K562 (cell line): ENCODE data around the gene DLST. TPM values are rescaled to one million over a fixed set of nuclear protein-coding genes. Genes with fewer than 3 reads are reported as not detected.

Experiments
- ASH1L ChIP-seq: fragments of 450-650 bp; IDR thresholded peaks from 2 replicates; pipeline ENCODE4 v1.6.1; 2018; ENCODE audit warnings: borderline replicate concordance, mild to moderate bottlenecking, low read depth; ENCODE audit not compliant: partially characterized antibody
- ATF7 ChIP-seq: fragments of 450-650 bp; IDR thresholded peaks from 2 replicates; pipeline ENCODE4 v1.7.1; 2014; ENCODE audit warnings: mild to moderate bottlenecking, moderate library complexity
- FOXA3 ChIP-seq, 2 experiments: fragments of 450-650 bp in 1 of 2; sonication (generic) in 1 of 2; formaldehyde crosslinking; IDR thresholded peaks in 1 of 2; conservative IDR thresholded peaks in 1 of 2; 2 replicates each; pipeline versions ENCODE4 v1.4.0 to v1.8.0; 2020 to 2022; ENCODE audit warnings: mild to moderate bottlenecking in 2 of 2, missing genetic modification reagents in 1 of 2
- GABPB2 ChIP-seq: fragments of 250-450 bp; sonication (Bioruptor Pico); conservative IDR thresholded peaks from 2 replicates; pipeline ENCODE4 v1.5.1; 2021; ENCODE audit warnings: mild to moderate bottlenecking
- HOXB6 ChIP-seq: fragments of 250-450 bp; sonication (Bioruptor Pico); IDR thresholded peaks from 2 replicates; pipeline ENCODE4 v1.5.1; 2022; ENCODE audit warnings: mild to moderate bottlenecking, borderline replicate concordance
- JUNB ChIP-seq: fragments of 450-650 bp; formaldehyde crosslinking; conservative IDR thresholded peaks from 2 replicates; pipeline ENCODE4 v1.4.0; 2020; ENCODE audit warnings: mild to moderate bottlenecking
- OTX1 ChIP-seq: fragments of 450-650 bp; formaldehyde crosslinking; IDR thresholded peaks from 2 replicates; pipeline ENCODE4 v1.4.0; 2022; ENCODE audit warnings: mild to moderate bottlenecking
- PTTG1 ChIP-seq: fragments of 450-650 bp; IDR thresholded peaks from 2 replicates; pipeline ENCODE4 v1.6.1; 2016; ENCODE audit warnings: low read depth, mild to moderate bottlenecking, missing genetic modification characterization, missing compliant biosample characterization
- RBM39 ChIP-seq: fragments of 200-400 bp; formaldehyde crosslinking; optimal IDR thresholded peaks from 2 replicates; pipeline ENCODE3; 2018; ENCODE audit warnings: low read depth, low read length
- RERE ChIP-seq: sonication (generic); formaldehyde crosslinking; IDR thresholded peaks from 2 replicates; pipeline ENCODE4 v1.8.0; 2023; ENCODE audit warnings: missing genetic modification reagents, mild to moderate bottlenecking, borderline replicate concordance
- SAP30 ChIP-seq: fragments of 200-600 bp; sonication (generic); IDR thresholded peaks from 2 replicates; pipeline ENCODE4 v1.6.1; 2012; ENCODE audit warnings: borderline replicate concordance, low read depth, mild to moderate bottlenecking, moderate library complexity, low read length, control low read depth, inconsistent platforms; ENCODE audit not compliant: insufficient read depth, poor library complexity, severe bottlenecking
- XRCC4 ChIP-seq: IDR thresholded peaks from one replicate; pipeline ENCODE4 v1.6.1; 2011; ENCODE audit not compliant: insufficient read depth, insufficient read length; ENCODE audit errors: extremely low read depth
- ZC3H11A ChIP-seq: IDR thresholded peaks from 2 replicates; pipeline ENCODE4 v1.6.1; 2012; ENCODE audit warnings: low read depth, low read length, improper control_type of control experiment
- ZNF133 ChIP-seq: fragments of 250-450 bp; sonication (Bioruptor Pico); IDR thresholded peaks from 2 replicates; pipeline ENCODE4 v1.4.0; 2020; ENCODE audit warnings: mild to moderate bottlenecking
- ZNF239 ChIP-seq: fragments of 250-450 bp; sonication (Bioruptor Pico); IDR thresholded peaks from 2 replicates; pipeline ENCODE4 v1.4.0; 2020; ENCODE audit warnings: mild to moderate bottlenecking
- ZNF316 ChIP-seq: fragments of 450-650 bp; IDR thresholded peaks from 2 replicates; pipeline ENCODE4 v1.6.1; 2016
- ZNF589 ChIP-seq: fragments of 200-800 bp; sonication (Bioruptor generic); IDR thresholded peaks from 2 replicates; pipeline ENCODE4 v1.6.1; 2016; ENCODE audit warnings: low read depth, missing genetic modification characterization, missing compliant biosample characterization
- ZNF830 ChIP-seq: fragments of 250-450 bp; sonication (Bioruptor Pico); IDR thresholded peaks from 2 replicates; pipeline ENCODE4 v1.5.0; 2021; ENCODE audit warnings: mild to moderate bottlenecking
- polyA plus RNA-seq, 8 experiments: library from polyadenylated mRNA; depleted of rRNA in 4 of 8; stranded (reverse) in 5 of 8; unstranded in 3 of 8; fragments of >200 nt; fragmentation: Nextera tagmentation in 2 of 8; fragmentation: Illumina TruSeq in 1 of 8; extraction: Ambion mirVana in 2 of 8; extraction: Trizol in 1 of 8; gene quantifications; 2 replicates each; pipeline versions ENCODE4 v1.2.1 to v1.2.3, GENCODE V29; 2011 to 2014; ENCODE audit warnings: inconsistent platforms in 1 of 8, missing spikeins in 1 of 8
- total RNA-seq, 7 experiments: library from RNA; depleted of rRNA in 6 of 7; stranded (reverse); fragments of >200 nt in 6 of 7; fragmentation: Illumina TruSeq in 2 of 7; extraction: Trizol in 2 of 7; gene quantifications; 2 replicates each; pipeline versions ENCODE4 v1.2.1 to v1.2.3, GENCODE V29; 2011 to 2021; ENCODE audit warnings: low replicate concordance in 1 of 7
- TF ChIP-seq, protein P1 (sequence below): IDR thresholded peaks from 2 replicates; pipeline ENCODE4 v1.6.1; 2011; ENCODE audit not compliant: insufficient read length; ENCODE audit errors: extremely low read depth
- TF ChIP-seq, protein P2 (sequence below): sonication (generic); formaldehyde crosslinking; IDR thresholded peaks from 2 replicates; pipeline ENCODE4 v1.8.1; 2023; ENCODE audit warnings: mild to moderate bottlenecking, missing genetic modification reagents

Gene DLST
- total and polyA plus RNA-seq, 9 of the 15 experiments (the other 6 are each of a cell fraction or from before 2014, with no cell fraction given), result 3.0 to 73.7 (median 45.4) TPM

GRCh38 chr14:74945261-74945851, 63.6 kb downstream of the DLST start (continued):
- TF ChIP-seq GABPB2 (CRISPR knock-in tag), result no peak
- no peak for TF ChIP-seq ASH1L
- TF ChIP-seq RERE (CRISPR knock-in tag), result no peak
- 0 out of 4 replicates have a peak, but pooled peaks of 1 of the 2 experiments have one; percentile 9 for TF ChIP-seq FOXA3 (CRISPR knock-in tag; conservative IDR thresholded peaks at IDR 0.05 in 1 of 2, IDR thresholded peaks at IDR 0.05 in 1 of 2)
- TF ChIP-seq PTTG1, result no peak
- TF ChIP-seq XRCC4, result no peak
- TF ChIP-seq ZNF316, result no peak
- TF ChIP-seq, protein P1, sequence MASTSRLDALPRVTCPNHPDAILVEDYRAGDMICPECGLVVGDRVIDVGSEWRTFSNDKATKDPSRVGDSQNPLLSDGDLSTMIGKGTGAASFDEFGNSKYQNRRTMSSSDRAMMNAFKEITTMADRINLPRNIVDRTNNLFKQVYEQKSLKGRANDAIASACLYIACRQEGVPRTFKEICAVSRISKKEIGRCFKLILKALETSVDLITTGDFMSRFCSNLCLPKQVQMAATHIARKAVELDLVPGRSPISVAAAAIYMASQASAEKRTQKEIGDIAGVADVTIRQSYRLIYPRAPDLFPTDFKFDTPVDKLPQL, result no peak
- no peak for TF ChIP-seq OTX1 (CRISPR knock-in tag)
- TF ChIP-seq ZNF239 (CRISPR knock-in tag), result no peak
- TF ChIP-seq HOXB6 (CRISPR knock-in tag), result no peak
- no peak for TF ChIP-seq JUNB (CRISPR knock-in tag)
- TF ChIP-seq, protein P2, sequence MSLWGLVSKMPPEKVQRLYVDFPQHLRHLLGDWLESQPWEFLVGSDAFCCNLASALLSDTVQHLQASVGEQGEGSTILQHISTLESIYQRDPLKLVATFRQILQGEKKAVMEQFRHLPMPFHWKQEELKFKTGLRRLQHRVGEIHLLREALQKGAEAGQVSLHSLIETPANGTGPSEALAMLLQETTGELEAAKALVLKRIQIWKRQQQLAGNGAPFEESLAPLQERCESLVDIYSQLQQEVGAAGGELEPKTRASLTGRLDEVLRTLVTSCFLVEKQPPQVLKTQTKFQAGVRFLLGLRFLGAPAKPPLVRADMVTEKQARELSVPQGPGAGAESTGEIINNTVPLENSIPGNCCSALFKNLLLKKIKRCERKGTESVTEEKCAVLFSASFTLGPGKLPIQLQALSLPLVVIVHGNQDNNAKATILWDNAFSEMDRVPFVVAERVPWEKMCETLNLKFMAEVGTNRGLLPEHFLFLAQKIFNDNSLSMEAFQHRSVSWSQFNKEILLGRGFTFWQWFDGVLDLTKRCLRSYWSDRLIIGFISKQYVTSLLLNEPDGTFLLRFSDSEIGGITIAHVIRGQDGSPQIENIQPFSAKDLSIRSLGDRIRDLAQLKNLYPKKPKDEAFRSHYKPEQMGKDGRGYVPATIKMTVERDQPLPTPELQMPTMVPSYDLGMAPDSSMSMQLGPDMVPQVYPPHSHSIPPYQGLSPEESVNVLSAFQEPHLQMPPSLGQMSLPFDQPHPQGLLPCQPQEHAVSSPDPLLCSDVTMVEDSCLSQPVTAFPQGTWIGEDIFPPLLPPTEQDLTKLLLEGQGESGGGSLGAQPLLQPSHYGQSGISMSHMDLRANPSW, result no peak
- TF ChIP-seq SAP30, result no peak
- no peak for TF ChIP-seq ATF7
- TF ChIP-seq ZNF589 (CRISPR knock-in tag), result no peak
- no peak for TF ChIP-seq ZNF133 (CRISPR knock-in tag)
- no peak for TF ChIP-seq ZC3H11A
- TF ChIP-seq ZNF830 (CRISPR knock-in tag), result no peak
- no peak for TF ChIP-seq RBM39
